HG03432 (cell line): Measurements from ENCODE around the gene INPP5F.
A peak's percentile ranks its signal among the peaks of the same experiment; 100 is the strongest.
"Not testable (repeated sequence)": the region's sequence is repeated elsewhere in the genome, so short reads cannot be mapped to it uniquely, and the experiment has no call there.

ENCODE experiments used
- ATAC-seq: cut with Tn5 transposase; IDR thresholded peaks from one replicate; pipeline ENCODE4 v1.9.1; 2021; ENCODE audit warnings: mild to moderate bottlenecking, moderate library complexity; ENCODE audit not compliant: unreplicated experiment

INPP5F gene

DNA sequence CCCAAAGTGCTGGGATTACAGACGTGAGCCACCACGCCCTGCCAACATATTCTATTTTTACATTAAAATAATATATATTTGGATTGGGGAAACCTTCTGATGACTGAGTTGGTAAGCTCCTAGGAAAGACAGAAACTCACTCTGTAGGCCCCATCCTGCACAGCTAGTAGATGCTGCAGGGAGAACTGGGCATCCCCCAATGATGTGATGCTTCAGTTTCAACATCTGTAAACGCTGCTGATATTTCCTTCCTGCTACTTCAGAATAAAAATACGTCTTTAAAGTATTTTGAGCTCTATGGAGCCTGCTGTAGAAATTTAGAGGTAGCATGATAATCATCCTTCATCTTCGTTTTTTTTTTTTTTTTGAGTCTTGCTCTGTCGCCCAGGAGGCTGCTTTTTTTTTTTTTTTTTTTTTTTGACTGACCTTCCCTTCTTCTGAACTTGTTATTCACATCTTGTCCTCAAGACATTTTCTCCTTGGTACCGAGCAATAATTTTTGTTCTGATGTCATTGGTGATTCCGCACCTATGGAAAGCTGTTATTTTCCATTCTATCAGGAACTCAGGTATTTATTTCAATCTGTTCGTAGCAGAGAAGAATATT, 21.8 kb upstream of the INPP5F start:
- no peak for ATAC-seq

- peak; percentile 55 for ATAC-seq
Observed at GRCh38 chr10:119705434-119705831, 20.4 kb upstream of the INPP5F start.

GRCh38 chr10:119706521-119707278, 19.1 kb upstream of the INPP5F start:
- no peak for ATAC-seq

- ATAC-seq, result not testable (repeated sequence)
Observed at GRCh38 chr10:119707331-119707730, 18.5 kb upstream of the INPP5F start.

DNA sequence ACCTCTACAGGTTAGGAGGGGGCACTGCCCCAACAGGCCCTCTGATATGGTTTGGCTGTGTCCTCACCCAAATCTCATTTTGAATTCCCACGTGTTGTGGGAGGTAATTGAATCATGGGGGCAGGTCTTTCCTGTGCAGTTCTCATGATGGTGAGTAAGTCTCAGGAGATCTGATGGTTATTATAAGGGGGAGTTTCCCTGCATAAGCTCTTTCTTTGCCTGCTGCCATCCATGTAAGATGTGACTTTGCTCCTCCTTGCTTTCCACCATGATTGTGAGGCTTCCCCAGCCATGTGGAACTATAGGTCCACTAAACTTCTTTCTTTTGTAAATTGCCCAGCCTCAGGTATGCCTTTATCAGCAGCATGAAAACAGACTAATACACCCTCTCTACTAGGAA, 14.9 kb upstream of the INPP5F start:
- ATAC-seq, result not testable (repeated sequence)

DNA sequence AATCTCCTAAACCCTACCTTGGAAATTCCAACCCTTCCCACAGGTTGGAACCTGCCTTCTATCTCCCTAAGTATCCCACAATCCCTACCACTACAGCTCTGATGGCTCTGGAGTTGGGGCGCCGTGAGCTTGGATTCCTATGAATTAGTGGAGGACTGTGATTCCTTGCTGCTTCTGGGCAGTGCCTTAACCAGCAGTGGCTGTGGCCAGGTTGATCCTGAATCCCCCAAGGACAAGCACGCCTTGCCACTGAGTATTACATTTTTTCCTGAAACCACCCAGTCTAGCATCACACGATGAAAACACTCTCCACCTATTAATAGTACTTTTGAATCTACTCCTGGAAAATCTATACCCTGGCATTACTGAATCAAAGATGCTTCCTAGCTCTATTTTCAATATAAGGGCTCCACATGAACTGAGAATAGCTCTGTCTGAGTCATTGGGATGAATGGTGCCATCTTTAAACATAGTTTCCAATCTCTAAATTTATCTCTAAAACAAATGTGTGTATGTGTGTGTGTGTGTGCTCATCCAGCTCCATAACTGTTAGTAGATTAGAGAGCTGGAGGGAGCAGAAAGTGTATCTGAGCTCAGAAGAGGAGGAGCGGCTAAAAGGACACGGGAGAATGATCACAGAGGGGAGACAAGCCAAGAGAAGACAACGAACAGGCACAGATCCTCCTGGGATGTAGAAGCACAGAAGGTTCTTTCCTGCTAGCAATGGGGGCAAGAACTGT, 11.9 kb upstream of the INPP5F start:
- ATAC-seq, result no peak

- ATAC-seq, result no peak
Observed at GRCh38 chr10:119714484-119714816, 11.4 kb upstream of the INPP5F start.

DNA sequence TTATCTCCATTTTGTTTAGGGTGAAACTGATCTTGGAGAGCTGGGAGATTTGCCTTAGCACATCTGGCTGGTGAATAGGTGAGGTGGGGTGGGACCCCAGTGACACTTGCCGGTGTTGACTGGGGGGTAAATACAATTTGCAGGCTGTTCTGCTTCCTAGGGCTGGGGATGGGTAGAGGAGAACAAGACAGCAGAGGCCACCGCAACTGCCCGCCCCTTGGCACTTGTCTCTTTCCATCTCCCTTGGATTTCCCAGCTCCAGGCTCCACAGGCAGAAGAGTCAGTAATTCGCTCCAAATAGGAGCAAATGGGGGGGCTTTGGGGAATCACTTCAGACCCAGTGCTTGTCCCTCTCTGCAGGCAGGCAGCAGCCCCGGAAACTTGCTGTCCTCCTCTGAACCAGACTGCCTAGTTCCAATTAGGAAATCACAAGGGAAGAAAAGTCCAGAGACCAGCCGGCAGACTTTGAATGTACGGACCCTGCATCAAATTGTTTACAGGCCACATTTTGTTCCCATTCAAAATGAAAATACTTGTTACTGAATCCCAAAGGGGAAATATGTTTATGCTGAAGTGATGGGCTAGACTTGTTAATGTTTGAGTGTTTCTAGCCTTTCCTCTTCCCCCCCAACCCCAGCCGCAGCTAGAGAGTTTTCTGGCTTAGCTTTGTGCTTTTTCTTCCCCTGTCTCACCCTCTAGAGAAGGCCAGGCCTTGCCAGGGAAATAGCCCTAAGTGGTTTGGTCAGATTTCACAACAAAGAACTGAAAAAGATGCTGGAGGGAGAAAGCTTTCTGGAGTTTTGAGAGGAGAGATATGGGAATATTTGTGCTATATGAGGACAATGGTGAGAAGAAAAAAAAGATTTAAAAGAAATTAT, 10.0 kb upstream of the INPP5F start:
- no peak for ATAC-seq

- no peak for ATAC-seq
Observed at GRCh38 chr10:119723161-119723560, 2.7 kb upstream of the INPP5F start.

- ATAC-seq, result no peak
Observed at GRCh38 chr10:119723624-119724023, 2.2 kb upstream of the INPP5F start.

DNA sequence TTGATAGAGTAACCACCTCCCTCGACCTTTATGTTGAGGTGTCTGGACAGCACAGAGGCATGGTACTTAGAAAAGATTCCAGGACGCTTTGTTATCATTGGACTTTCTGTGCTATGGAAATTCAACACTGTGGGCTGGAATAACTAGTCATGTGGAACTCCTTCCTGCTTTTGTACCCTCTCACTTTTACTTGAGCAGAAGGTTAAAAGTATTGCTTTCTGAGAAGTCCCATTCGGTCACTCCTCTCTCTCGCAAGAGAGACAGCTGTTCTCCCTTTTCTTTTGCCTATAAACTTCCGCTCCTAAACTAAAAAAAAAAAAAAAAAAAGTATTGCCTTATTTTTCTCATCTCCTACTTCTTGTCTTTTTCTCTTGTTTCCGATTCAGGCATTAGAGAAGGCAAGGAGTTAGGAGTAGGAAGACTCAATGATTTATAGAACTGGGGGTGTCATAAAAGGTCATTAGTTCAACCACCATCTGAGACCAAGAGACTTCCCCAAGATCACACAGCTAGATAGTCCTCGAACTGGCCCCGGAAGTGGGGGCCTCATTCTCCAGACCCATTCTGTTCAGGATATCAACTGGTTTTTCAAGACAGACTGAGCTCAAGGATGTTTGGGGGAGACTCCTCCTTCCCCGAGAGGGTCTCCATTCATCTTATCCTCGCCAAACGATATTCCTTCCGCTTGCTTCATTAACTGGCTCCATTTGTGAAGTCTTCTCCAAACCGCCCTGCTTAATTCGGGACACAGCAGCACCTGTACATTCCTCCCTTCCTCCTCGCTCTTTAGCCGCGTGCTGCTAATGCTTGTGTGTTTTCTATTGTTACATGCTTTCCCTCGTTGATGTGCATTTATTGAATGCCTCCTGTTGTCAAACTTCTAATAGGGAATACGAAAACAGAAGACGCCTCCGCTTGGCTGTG, 995 bp upstream of the INPP5F start:
- ATAC-seq, result peak; percentile 1

- ATAC-seq, result no peak
Observed at GRCh38 chr10:119725517-119725827, 378 bp upstream of the INPP5F start.

GRCh38 chr10:119726676-119727261, 919 bp downstream of the INPP5F start:
- no peak for ATAC-seq

- no peak for ATAC-seq
Observed at GRCh38 chr10:119728172-119728800, 2.4 kb downstream of the INPP5F start.

DNA sequence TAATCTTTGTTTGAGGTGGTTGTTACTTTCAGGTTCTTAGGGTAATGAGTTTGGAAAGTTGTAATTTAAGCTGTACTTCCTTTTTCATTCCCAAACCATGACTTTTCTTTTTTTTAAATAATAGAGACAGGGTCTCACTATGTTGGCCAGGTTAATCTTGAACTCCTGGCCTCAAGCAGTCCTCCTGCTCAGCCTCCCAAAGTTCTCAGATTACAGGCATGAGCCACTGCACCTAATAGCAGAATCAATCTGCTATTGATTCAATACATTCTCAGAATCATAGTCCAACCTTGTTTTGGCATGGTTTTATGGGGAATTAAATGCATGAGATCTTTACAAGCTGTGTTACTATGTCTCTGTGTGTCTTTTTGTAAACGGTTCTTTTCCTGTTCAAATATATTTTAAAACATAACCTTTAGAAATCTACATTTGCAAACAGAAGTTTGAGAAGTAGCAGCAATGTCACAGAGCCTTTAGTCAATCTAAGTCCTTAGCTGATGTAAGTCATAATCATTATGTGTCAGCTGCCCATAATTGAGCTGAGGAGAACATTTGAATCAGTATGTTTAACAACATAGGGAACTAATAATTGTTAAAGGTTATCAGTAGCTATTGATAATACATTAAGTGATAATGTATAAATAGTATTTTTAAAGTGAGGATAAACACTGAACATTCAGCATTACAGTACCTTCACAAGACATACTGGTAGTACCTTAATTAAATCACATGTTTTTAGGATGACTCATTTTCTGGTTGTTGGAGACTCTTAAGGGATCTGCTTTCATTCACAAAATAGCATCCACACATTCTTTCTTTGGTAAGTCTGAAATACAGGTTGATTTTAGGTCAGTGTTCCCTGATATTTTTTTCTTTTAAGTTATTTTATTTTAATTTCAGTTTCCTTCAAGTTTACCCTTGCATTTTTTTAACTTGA, 8.8 kb downstream of the INPP5F start:
- no peak for ATAC-seq

DNA sequence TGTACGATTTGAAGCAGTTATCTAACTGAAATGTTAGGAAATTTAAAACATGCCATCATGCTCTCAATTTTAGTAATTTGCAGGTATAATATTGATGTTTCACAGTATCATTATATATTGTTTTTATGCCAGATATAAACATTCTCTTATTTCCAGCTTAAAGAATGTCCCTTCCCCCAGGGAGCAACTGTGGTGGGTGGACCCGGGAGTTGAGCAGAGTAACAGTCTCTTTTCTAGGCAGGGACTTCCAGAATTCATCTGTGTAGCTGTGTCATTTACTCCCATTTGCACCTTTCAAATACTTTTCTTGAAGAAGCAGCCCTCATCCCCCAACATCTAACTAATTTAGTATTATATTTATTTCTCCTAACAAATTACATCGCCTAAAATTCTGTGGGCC, 9.6 kb downstream of the INPP5F start:
- no peak for ATAC-seq

GRCh38 chr10:119736220-119736619, 10.4 kb downstream of the INPP5F start:
- no peak for ATAC-seq

DNA sequence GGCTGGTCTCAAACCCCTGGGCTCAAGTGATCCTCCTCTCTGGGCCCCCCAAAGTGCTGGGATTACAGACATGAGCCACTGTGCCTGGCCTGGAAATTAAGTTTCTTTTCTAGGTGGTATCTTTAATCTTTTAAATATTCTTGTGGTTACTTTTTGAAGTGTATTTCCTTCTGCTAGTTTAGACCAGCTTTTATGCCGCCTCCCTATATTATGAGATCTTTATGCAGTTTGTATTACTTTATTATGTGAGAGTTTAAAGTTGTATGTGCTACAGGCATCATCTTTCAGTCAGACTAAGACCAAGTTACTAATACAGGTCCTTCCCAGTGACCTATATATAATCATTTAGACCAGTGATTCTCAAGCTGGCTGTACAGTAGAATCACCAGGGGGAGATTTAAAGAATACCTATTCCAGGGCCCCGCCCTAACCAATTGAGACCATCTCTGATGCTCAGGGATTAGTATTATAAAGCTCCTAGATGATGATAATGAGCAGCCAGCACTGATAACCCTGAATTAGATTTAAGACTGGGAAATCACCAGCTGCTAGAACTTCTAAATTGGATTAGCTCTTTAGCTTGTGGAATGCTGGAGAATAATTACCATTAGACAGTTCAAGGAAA, 11.3 kb downstream of the INPP5F start:
- ATAC-seq, result no peak
